ENCODE measurements around the gene ITPR1.

Gene ITPR1

DNA sequence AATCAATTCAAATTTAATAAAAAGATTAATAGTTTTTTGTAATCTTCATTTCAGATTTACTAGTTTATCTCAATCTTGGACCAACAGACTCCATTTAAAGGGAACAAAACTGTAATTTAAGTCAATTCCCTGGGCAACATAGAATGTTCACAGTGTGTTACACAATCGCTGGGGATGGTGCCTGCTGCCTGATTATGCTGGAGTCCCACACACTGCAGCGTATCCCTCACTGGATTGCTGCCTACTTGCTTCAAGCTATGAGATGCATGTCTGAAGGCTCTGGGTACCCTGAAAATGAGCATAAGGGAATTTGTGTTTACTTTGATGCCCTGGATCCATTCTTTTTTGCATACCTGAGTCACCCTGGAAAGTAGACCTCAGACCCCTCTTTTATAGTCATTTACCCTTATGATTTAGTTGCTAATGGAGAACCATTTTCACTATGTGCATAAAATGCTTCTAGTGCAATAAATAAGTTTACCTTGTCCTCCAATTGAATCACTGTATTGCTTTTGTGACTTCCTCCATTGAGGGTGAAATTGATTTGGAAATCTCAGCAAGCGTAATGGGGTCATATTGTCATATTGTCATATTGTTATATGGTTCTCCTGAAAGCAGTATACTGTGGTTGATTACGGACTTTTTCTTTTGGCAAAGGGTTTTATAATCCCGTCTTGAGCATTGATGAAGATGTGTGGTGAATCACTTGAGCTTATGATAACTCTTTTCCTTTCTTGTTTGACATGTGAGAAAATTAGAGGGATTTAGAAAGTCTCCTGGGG is 35.9 kb downstream of the ITPR1 start:
- no peak overlapping the region for H3K9ac ChIP-seq (ENCODE audit: insufficient read length, low read depth)
- H3K4me3 ChIP-seq (ENCODE audit: insufficient read length, low read depth), result no peak overlapping the region
- H3K36me3 ChIP-seq (ENCODE audit: insufficient read depth, insufficient read length, low read length), result no peaks in the 10 kb centered on the region
- no peaks in the 10 kb centered on the region for H3K27me3 ChIP-seq (ENCODE audit: insufficient read depth, insufficient read length)
- no peak for DNase-seq (ENCODE audit: low read depth, low spot score)
- no peaks in the 10 kb centered on the region for H3K9me3 ChIP-seq (ENCODE audit: insufficient read depth, low read length)
- TF ChIP-seq SUZ12 (IDR thresholded peaks at IDR 0.05; ENCODE audit: extremely low read depth, insufficient read depth, insufficient read length) (no peak), ZNF274 (IDR thresholded peaks at IDR 0.05; ENCODE audit: low read depth, low read length) (no peak), YY1 (IDR thresholded peaks at IDR 0.05; ENCODE audit: insufficient read depth, insufficient read length) (no peak)
- no peaks in the 10 kb centered on the region for H3K4me1 ChIP-seq (ENCODE audit: insufficient read depth, insufficient read length)

DNA sequence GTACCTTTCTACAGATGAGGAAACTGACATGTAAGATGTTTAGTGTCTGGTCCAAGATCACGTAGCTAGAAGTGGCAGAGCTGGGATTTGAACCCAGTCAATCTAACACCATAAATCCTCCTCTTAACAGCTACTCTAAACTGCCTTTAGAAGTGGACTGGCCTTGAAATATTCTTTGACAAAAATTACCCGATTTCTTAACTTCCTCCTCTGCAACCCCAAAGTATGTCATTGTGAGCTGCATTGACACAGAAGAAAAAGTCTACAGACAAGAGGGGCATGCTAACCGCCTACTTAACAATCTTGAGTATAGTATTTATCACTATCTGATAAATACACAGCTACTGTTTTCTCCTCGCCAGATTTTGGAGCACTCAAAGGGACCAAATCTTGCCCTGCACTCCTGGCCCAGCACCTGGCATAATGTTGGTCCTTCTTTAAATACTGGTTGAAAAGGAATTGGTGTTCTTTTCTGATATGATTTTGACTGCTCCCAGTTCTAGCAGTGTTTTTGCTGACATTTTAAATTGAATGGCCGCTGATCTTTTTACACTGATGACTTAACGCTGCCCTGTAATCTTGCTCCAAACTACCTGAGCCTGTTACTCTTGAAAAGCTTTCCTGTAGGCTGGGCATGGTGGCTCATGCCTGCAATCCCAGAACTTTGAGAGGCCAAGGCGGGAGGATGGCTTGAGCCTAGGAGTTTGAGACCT is 36.9 kb downstream of the ITPR1 start:
- Histone ChIP-seq H3K36me3 (ENCODE audit: insufficient read depth, insufficient read length, low read length) (no peaks in the 10 kb centered on the region), H3K27me3 (ENCODE audit: insufficient read depth, insufficient read length) (no peaks in the 10 kb centered on the region), H3K4me1 (ENCODE audit: insufficient read depth, insufficient read length) (no peaks in the 10 kb centered on the region), H3K4me3 (ENCODE audit: insufficient read length, low read depth) (no peak overlapping the region), H3K9ac (ENCODE audit: insufficient read length, low read depth) (no peak overlapping the region), H3K9me3 (ENCODE audit: insufficient read depth, low read length) (no peaks in the 10 kb centered on the region)
- no peak for DNase-seq (ENCODE audit: low read depth, low spot score)
- TF ChIP-seq YY1 (IDR thresholded peaks at IDR 0.05; ENCODE audit: insufficient read depth, insufficient read length) (no peak), ZNF274 (IDR thresholded peaks at IDR 0.05; ENCODE audit: low read depth, low read length) (no peak), SUZ12 (IDR thresholded peaks at IDR 0.05; ENCODE audit: extremely low read depth, insufficient read depth, insufficient read length) (no peak)

DNA sequence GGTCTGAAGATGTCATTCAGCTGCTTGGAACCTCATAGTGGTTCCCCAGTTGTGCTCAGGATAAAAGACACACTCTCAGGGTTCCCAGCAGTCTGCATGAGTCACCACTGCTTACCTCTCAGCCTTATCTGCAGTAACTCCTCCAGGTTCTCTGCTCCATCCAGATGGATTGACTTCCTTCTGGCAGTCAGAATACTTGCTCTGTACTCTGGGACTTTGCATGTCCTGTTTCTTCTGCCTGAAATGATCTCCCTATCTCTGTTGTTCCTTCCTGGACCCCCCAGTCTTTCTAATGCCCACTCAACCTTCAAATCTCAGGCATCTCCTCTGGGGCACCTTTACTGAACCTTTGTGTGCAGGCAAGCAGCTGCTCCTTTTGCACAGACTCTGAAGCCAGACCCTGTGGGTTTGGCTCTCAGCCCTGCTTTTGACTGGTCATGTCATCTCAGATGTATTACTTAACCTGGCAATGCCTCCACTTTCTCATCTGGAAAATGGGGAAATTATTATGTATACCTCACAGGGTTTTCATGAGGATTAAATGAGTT is 38.4 kb downstream of the ITPR1 start:
- Histone ChIP-seq H3K27me3 (ENCODE audit: insufficient read depth, insufficient read length) (no peaks in the 10 kb centered on the region), H3K4me3 (ENCODE audit: insufficient read length, low read depth) (no peak overlapping the region), H3K9ac (ENCODE audit: insufficient read length, low read depth) (no peak overlapping the region), H3K36me3 (ENCODE audit: insufficient read depth, insufficient read length, low read length) (no peaks in the 10 kb centered on the region), H3K4me1 (ENCODE audit: insufficient read depth, insufficient read length) (no peaks in the 10 kb centered on the region), H3K9me3 (ENCODE audit: insufficient read depth, low read length) (no peaks in the 10 kb centered on the region)
- DNase-seq (ENCODE audit: low read depth, low spot score), result no peak
- no peak for TF ChIP-seq YY1 (IDR thresholded peaks at IDR 0.05; ENCODE audit: insufficient read depth, insufficient read length)
- TF ChIP-seq ZNF274 (IDR thresholded peaks at IDR 0.05; ENCODE audit: low read depth, low read length), result no peak
- no peak for TF ChIP-seq SUZ12 (IDR thresholded peaks at IDR 0.05; ENCODE audit: extremely low read depth, insufficient read depth, insufficient read length)

DNA sequence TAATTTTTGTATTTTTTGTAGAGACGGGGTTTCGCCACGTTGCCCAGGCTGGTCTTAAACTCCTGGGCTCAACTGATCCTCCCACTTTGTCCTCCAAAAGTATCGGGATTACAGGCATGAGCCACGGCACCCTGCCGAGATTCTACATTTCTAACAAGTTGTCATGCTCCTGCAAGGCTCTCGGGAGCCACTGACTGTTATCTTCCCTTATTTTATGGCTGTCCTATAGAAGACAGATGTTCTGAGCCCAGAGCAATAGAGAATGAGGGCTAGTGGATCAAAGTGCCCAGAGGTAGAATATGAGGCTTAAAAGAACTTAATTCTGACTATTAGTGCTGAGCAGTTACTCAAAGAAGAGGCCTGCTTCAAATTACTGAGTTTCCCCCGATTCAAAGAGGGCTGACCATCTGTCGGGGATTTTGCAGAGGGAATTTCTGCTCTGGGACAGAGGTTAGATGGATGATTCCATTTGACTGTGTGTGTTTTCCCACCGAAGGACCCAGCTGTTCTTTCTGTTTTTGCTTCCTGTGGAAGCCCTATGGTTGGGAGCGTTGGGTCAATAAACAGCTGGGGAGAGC is 39.5 kb downstream of the ITPR1 start:
- DNase-seq (ENCODE audit: low read depth, low spot score), result no peak
- no peaks in the 10 kb centered on the region; the same call in 1 of the 2 replicates for H3K9me3 ChIP-seq (ENCODE audit: insufficient read depth, low read length)

DNA sequence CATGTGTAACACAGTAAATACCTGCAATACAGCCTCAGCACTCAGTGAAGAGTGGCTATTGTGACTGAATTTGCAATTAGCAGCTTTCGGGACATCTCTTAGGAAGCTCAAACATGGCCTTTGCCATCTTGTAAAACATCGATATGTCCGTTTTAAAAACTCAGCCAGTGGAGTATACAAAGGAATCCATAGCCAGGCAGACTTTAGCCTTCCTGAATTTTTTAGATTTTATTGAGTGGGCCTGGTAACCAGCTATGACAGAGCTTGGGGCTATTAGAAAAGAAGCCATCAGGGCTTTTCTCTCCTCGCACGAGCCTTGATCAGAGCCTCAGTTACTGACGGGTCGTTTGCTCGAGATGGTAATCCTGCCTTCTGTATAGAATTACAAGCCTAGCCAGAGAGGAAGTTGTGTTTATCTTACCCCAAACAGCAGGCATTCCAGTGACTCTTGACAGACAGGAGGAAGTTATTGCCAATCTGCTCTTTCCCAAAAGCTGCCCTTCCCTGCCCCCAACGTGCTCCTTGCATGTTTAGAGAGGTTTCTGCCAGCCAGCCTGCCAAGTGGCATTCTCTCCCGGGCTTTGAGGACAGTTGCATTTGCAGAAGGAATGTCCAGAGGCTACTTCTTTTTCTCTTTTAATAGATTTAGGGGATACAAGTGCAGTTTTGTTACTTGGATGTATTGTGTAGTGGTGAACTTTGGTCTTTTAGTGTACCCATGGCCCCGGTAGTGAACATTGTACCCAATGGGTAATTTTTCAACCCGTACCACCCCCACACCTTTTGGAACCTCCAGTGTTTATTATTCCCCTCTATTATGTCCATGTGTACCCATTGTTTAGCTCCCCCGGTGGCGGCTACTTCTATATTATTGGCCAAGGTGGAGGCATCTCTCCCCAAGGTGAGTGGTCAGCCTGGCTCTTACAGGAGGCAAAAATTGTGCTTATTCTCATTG is 40.6 kb downstream of the ITPR1 start:
- H3K9ac ChIP-seq (ENCODE audit: insufficient read length, low read depth), result no peak overlapping the region
- DNase-seq (ENCODE audit: low read depth, low spot score), result no peak
- TF ChIP-seq ZNF274 (IDR thresholded peaks at IDR 0.05; ENCODE audit: low read depth, low read length), result no peak
- TF ChIP-seq SUZ12 (IDR thresholded peaks at IDR 0.05; ENCODE audit: extremely low read depth, insufficient read depth, insufficient read length), result no peak
- no peak for TF ChIP-seq YY1 (IDR thresholded peaks at IDR 0.05; ENCODE audit: insufficient read depth, insufficient read length)
- no peaks in the 10 kb centered on the region for H3K36me3 ChIP-seq (ENCODE audit: insufficient read depth, insufficient read length, low read length)
- H3K4me3 ChIP-seq (ENCODE audit: insufficient read length, low read depth), result no peak overlapping the region
- H3K27me3 ChIP-seq (ENCODE audit: insufficient read depth, insufficient read length), result no peaks in the 10 kb centered on the region
- no peaks in the 10 kb centered on the region; the same call in 1 of the 2 replicates for H3K9me3 ChIP-seq (ENCODE audit: insufficient read depth, low read length)
- no peaks in the 10 kb centered on the region for H3K4me1 ChIP-seq (ENCODE audit: insufficient read depth, insufficient read length)

More for the DNA sequence above, 39.5 kb downstream of the ITPR1 start:
- Histone ChIP-seq H3K4me1 (ENCODE audit: insufficient read depth, insufficient read length) (no peaks in the 10 kb centered on the region), H3K27me3 (ENCODE audit: insufficient read depth, insufficient read length) (no peaks in the 10 kb centered on the region), H3K4me3 (ENCODE audit: insufficient read length, low read depth) (no peak overlapping the region), H3K36me3 (ENCODE audit: insufficient read depth, insufficient read length, low read length) (no peaks in the 10 kb centered on the region), H3K9ac (ENCODE audit: insufficient read length, low read depth) (no peak overlapping the region)
- TF ChIP-seq SUZ12 (IDR thresholded peaks at IDR 0.05; ENCODE audit: extremely low read depth, insufficient read depth, insufficient read length) (no peak), YY1 (IDR thresholded peaks at IDR 0.05; ENCODE audit: insufficient read depth, insufficient read length) (no peak)

DNA sequence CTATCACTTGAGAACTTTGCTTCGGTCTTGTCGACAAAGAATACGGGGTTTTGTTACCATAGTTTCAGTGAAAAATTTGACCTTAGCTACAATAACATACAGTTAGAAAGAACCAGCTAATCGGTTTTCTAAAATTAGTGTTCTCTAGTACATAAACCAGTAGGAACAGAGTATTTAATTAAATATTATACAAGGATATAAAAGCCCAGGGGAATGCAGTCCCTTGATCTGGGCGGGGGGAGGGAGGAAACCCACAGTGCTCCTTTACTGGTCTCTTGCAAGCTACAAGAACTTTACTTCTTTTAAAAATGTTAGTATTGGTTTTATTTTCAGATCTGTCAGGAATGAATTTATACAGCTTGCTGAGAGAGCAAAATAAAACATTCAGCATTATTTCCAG is 41.8 kb downstream of the ITPR1 start:
- no peaks in the 10 kb centered on the region for H3K27me3 ChIP-seq (ENCODE audit: insufficient read depth, insufficient read length)
- H3K4me3 ChIP-seq (ENCODE audit: insufficient read length, low read depth), result no peak overlapping the region
- H3K36me3 ChIP-seq (ENCODE audit: insufficient read depth, insufficient read length, low read length), result no peaks in the 10 kb centered on the region
- H3K4me1 ChIP-seq (ENCODE audit: insufficient read depth, insufficient read length), result no peaks in the 10 kb centered on the region
- no peak for DNase-seq (ENCODE audit: low read depth, low spot score)
- TF ChIP-seq ZNF274 (IDR thresholded peaks at IDR 0.05; ENCODE audit: low read depth, low read length) (no peak), SUZ12 (IDR thresholded peaks at IDR 0.05; ENCODE audit: extremely low read depth, insufficient read depth, insufficient read length) (no peak), YY1 (IDR thresholded peaks at IDR 0.05; ENCODE audit: insufficient read depth, insufficient read length) (no peak)
- no peak overlapping the region for H3K9ac ChIP-seq (ENCODE audit: insufficient read length, low read depth)
- H3K9me3 ChIP-seq (ENCODE audit: insufficient read depth, low read length), result peaks cover 7% of the 10 kb centered on the region
